ENCODE data around the gene MID2.

DNA sequence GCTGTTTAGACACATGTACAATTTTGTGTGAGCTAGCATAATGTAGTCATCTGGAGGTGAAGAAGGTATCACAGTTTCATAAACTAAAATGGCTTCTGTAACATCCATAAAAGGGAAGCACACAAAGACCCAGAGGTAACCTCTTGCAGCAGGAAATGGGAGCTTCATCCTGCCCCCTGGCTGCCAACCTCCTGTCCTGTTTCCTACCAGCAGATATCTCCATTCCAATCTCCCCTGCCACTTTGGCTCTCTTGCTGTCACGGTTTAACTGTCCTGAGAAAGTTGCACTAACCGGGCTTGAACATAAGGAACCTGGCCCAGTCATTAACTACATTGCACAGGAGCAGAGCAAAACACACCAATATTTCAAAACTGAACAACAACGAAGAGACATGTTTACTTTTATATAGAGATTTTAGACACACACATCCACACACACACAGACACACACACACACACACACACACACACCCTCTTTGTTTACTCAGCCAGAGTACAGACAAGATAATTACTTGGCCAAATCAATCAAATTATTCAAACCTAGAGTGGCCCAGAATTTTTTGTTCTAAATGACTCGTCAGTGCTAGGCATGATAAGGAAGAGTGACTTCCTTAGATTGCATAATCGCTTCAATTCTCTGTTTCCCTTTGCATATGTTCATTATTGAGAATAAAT lies 24.2 kb downstream of the MID2 start:
- no peak for TF ChIP-seq POLR2AphosphoS5 (IDR thresholded peaks at IDR 0.05)
- TF ChIP-seq, protein P1, sequence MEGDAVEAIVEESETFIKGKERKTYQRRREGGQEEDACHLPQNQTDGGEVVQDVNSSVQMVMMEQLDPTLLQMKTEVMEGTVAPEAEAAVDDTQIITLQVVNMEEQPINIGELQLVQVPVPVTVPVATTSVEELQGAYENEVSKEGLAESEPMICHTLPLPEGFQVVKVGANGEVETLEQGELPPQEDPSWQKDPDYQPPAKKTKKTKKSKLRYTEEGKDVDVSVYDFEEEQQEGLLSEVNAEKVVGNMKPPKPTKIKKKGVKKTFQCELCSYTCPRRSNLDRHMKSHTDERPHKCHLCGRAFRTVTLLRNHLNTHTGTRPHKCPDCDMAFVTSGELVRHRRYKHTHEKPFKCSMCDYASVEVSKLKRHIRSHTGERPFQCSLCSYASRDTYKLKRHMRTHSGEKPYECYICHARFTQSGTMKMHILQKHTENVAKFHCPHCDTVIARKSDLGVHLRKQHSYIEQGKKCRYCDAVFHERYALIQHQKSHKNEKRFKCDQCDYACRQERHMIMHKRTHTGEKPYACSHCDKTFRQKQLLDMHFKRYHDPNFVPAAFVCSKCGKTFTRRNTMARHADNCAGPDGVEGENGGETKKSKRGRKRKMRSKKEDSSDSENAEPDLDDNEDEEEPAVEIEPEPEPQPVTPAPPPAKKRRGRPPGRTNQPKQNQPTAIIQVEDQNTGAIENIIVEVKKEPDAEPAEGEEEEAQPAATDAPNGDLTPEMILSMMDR (IDR thresholded peaks at IDR 0.05), result peak in 1 of 7 experiments; percentile 7
